IMR-90 (cell line): ENCODE measurements around the gene AMPD2. TPM values are rescaled to one million over a fixed set of nuclear protein-coding genes. Genes with fewer than 3 reads are reported as not detected.

Source experiments
- ATAC-seq: fragments of 200-7000 bp; cut with Tn5 transposase; 2 replicates; pipeline ENCODE4 v1.9.1; 2020; ENCODE audit warnings: low read depth, mild to moderate bottlenecking, moderate library complexity
- BruUV-seq: library from RNA; stranded (reverse); fragments of 400-500 nt; replicated peaks from 2 replicates; lab custom pipeline; 2021; lab: Mats Ljungman, UMichigan
- CTCF ChIA-PET: fragments of 300-600 bp; formaldehyde crosslinking; extraction: SDS; loops from one replicate; lab custom pipeline; 2021; ENCODE audit warnings: antibody characterized with exemption; lab: Yijun Ruan, JAX
- POLR2A ChIA-PET: fragments of 300-600 bp; sonication (Branson Sonifier 250); formaldehyde crosslinking; loops from one replicate; lab custom pipeline; 2022; ENCODE audit warnings: antibody characterized with exemption; ENCODE audit not compliant: unreplicated experiment; lab: Charles Lee
- DNase-seq: peaks from one replicate; pipeline ENCODE4 v3.0.0; 2013
- H2AFZ ChIP-seq: replicated peaks from 2 replicates; pipeline ENCODE3; 2013; ENCODE audit warnings: low read length, mild to moderate bottlenecking; ENCODE audit not compliant: poor library complexity
- H2AK5ac ChIP-seq: 2 replicates; pipeline ENCODE4 v1.6.1; 2013; ENCODE audit warnings: low read depth, low read length, inconsistent platforms
- H2AK9ac ChIP-seq: replicated peaks from 2 replicates; pipeline ENCODE3; 2013; ENCODE audit warnings: mild to moderate bottlenecking, low read depth, low read length, moderate library complexity; ENCODE audit not compliant: poor library complexity
- H2BK120ac ChIP-seq: 2 replicates; pipeline ENCODE4 v1.6.1; 2013; ENCODE audit warnings: low read depth, low read length, inconsistent platforms
- H2BK15ac ChIP-seq: 3 replicates; pipeline ENCODE4 v1.6.1; 2013; ENCODE audit warnings: low read depth, low read length, inconsistent platforms
- H2BK20ac ChIP-seq: 2 replicates; pipeline ENCODE4 v1.6.1; 2013; ENCODE audit warnings: low read depth, mild to moderate bottlenecking, inconsistent platforms, low read length, moderate library complexity
- H2BK5ac ChIP-seq: 2 replicates; pipeline ENCODE4 v1.6.1; 2013; ENCODE audit warnings: mild to moderate bottlenecking, low read depth, low read length, inconsistent platforms; ENCODE audit not compliant: poor library complexity, severe bottlenecking
- H3K14ac ChIP-seq: replicated peaks from 2 replicates; pipeline ENCODE4 v1.6.1; 2013; ENCODE audit warnings: low read depth, low read length, inconsistent platforms
- H3K18ac ChIP-seq: 2 replicates; pipeline ENCODE4 v1.6.1; 2013; ENCODE audit warnings: low read depth, low read length, control low read depth
- H3K23ac ChIP-seq: 2 replicates; pipeline ENCODE4 v1.6.1; 2013; ENCODE audit warnings: low read depth, low read length, inconsistent platforms
- H3K27ac ChIP-seq: 2 replicates; pipeline ENCODE4 v1.5.1; 2013; ENCODE audit warnings: mild to moderate bottlenecking, control low read depth, low read length; ENCODE audit not compliant: insufficient read depth
- H3K27me3 ChIP-seq: 2 replicates; pipeline ENCODE4 v1.6.1; 2013; ENCODE audit warnings: low read length; ENCODE audit not compliant: control insufficient read depth, insufficient read depth
- H3K36me3 ChIP-seq: 2 replicates; pipeline ENCODE4 v1.6.1; 2013; ENCODE audit warnings: low read length, mixed read lengths; ENCODE audit not compliant: control insufficient read depth, insufficient read depth
- H3K4ac ChIP-seq: 2 replicates; pipeline ENCODE4 v1.6.1; 2013; ENCODE audit warnings: low read depth, low read length, inconsistent platforms
- H3K4me1 ChIP-seq: 2 replicates; pipeline ENCODE4 v1.6.1; 2013; ENCODE audit warnings: low read length, mixed read lengths; ENCODE audit not compliant: control insufficient read depth, insufficient read depth
- H3K4me2 ChIP-seq: 2 replicates; pipeline ENCODE4 v1.6.1; 2013; ENCODE audit warnings: low read depth, mild to moderate bottlenecking, control low read depth, low read length, moderate library complexity
- H3K4me3 ChIP-seq: 2 replicates; pipeline ENCODE4 v1.5.1; 2013; ENCODE audit warnings: low read depth, mild to moderate bottlenecking, control low read depth, low read length, moderate library complexity; ENCODE audit not compliant: insufficient read depth
- H3K56ac ChIP-seq: 2 replicates; pipeline ENCODE4 v1.6.1; 2013; ENCODE audit warnings: low read length, inconsistent platforms; ENCODE audit not compliant: insufficient read depth; ENCODE audit errors: extremely low read depth
- H3K79me1 ChIP-seq, 2 experiments: 2 replicates each; pipeline ENCODE4 v1.6.1; 2013; ENCODE audit warnings: low read length in 2 of 2, inconsistent platforms in 1 of 2, low read depth in 1 of 2
- H3K9ac ChIP-seq: 2 replicates; pipeline ENCODE4 v1.6.1; 2013; ENCODE audit warnings: low read depth, low read length, control low read depth
- H3K9me1 ChIP-seq: 2 replicates; pipeline ENCODE4 v1.6.1; 2013; ENCODE audit warnings: low read length, inconsistent platforms; ENCODE audit not compliant: insufficient read depth
- H3K9me3 ChIP-seq: 2 replicates; pipeline ENCODE4 v1.6.1; 2013; ENCODE audit warnings: low read length; ENCODE audit not compliant: control insufficient read depth, insufficient read depth
- H4K20me1 ChIP-seq: 2 replicates; pipeline ENCODE4 v1.6.1; 2013; ENCODE audit warnings: low read length, inconsistent platforms; ENCODE audit not compliant: insufficient read depth
- H4K5ac ChIP-seq: 2 replicates; pipeline ENCODE4 v1.6.1; 2013; ENCODE audit warnings: mild to moderate bottlenecking, low read depth, low read length, control low read depth
- H4K8ac ChIP-seq, 2 experiments: 2 replicates each; pipeline ENCODE4 v1.6.1; 2013; ENCODE audit warnings: low read depth in 2 of 2, low read length in 2 of 2, control low read depth in 1 of 2, inconsistent platforms in 1 of 2
- H4K91ac ChIP-seq: 2 replicates; pipeline ENCODE4 v1.6.1; 2013; ENCODE audit warnings: low read depth, low read length, inconsistent platforms; ENCODE audit not compliant: insufficient read depth
- BHLHE40 ChIP-seq: fragments of 150-350 bp; IDR thresholded peaks from 2 replicates; pipeline ENCODE4 v1.6.1; 2016; ENCODE audit warnings: mild to moderate bottlenecking, low read depth, low read length
- CEBPB ChIP-seq: IDR thresholded peaks from 2 replicates; pipeline ENCODE4 v1.6.1; 2012; ENCODE audit warnings: low read depth, low read length, improper control_type of control experiment
- CHD1 ChIP-seq: IDR thresholded peaks from 2 replicates; pipeline ENCODE4 v1.6.1; 2012; ENCODE audit warnings: low read depth, low read length, improper control_type of control experiment
- MAFK ChIP-seq: IDR thresholded peaks from 2 replicates; pipeline ENCODE4 v1.6.1; 2012; ENCODE audit warnings: low read depth, low read length, improper control_type of control experiment
- MXI1 ChIP-seq: IDR thresholded peaks from 2 replicates; pipeline ENCODE4 v1.6.1; 2012; ENCODE audit warnings: low read depth, mild to moderate bottlenecking, low read length, moderate library complexity, borderline replicate concordance
- RCOR1 ChIP-seq: IDR thresholded peaks from 2 replicates; pipeline ENCODE4 v1.6.1; 2012; ENCODE audit warnings: mild to moderate bottlenecking, low read length, improper control_type of control experiment; ENCODE audit not compliant: insufficient replicate concordance
- SMC3 ChIP-seq: fragments of 150-350 bp; IDR thresholded peaks from 2 replicates; pipeline ENCODE4 v1.6.1; 2016; ENCODE audit warnings: low read depth, mild to moderate bottlenecking, antibody characterized with exemption, low read length, moderate library complexity
- WGBS, 2 experiments: methylation state at CpG; one replicate each; pipeline versions ENCODE4 v1.1.5 to v1.1.7; 2013; ENCODE audit warnings: missing lambda C conversion rate in 2 of 2; ENCODE audit not compliant: insufficient read length in 1 of 2; ENCODE audit errors: extremely low coverage in 2 of 2; 5-methylcytosine and 5-hydroxymethylcytosine counted together
- dilution Hi-C: fragments of 300-500 bp; cut with HindIII; formaldehyde crosslinking; loops from one replicate; pipeline ENCODE4 v1.14.3; 2018; ENCODE audit warnings: low sequenced_read_pairs; ENCODE audit not compliant: unreplicated experiment
- in situ Hi-C: fragments of 300-500 bp; cut with MboI; formaldehyde crosslinking; loops from 3 replicates; pipeline ENCODE4 v1.14.3; 2019; ENCODE audit warnings: low sequenced_read_pairs, inconsistent platforms, mixed read lengths
- intact Hi-C: fragments of 100-400 bp; cut with micrococcal nuclease; formaldehyde crosslinking; loops from 2 replicates; pipeline ENCODE4 v1.10.0; 2022
- polyA plus RNA-seq, 3 experiments: library from polyadenylated mRNA; depleted of rRNA; stranded (reverse); fragments of >200 nt; gene quantifications; 2 replicates each; pipeline ENCODE4 v1.2.3, GENCODE V29; 2012; ENCODE audit warnings: low replicate concordance in 1 of 3
- total RNA-seq: library from RNA; depleted of rRNA; stranded (reverse); fragments of >200 nt; gene quantifications from 2 replicates; pipeline ENCODE4 v1.2.3, GENCODE V29; 2012
- TF ChIP-seq, protein P1 (sequence below): fragments of 150-350 bp; IDR thresholded peaks from 2 replicates; pipeline ENCODE4 v1.6.1; 2016; ENCODE audit warnings: low read depth, mild to moderate bottlenecking, low read length, moderate library complexity, borderline replicate concordance
- TF ChIP-seq, protein P2 (sequence below): conservative IDR thresholded peaks from 2 replicates; pipeline ENCODE4 v1.5.1; 2012; ENCODE audit warnings: mild to moderate bottlenecking, low read depth, low read length, improper control_type of control experiment

AMPD2 gene
- total and polyA plus RNA-seq, 2 of the 4 experiments (the other 2 are of a cell fraction) = 61.5 to 103 TPM

DNA sequence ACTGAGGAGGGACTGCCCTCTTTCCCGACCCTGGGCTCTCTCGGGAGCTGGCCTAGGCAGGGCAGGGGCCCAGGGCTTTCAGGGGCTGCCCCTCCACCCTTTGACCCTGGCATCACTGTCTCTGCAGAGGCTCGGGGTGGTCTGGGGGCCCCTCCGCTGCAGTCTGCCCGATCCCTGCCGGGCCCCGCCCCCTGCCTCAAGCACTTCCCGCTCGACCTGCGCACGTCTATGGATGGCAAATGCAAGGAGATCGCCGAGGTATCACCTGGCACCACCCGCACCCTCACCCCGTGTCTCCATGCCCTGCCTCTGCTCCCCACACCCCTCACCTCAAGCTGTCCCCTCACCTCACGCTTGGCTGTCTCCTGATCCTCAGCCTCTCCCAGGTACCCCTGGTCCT is 5.5 kb downstream of the AMPD2 start (continued):
- no peak for TF ChIP-seq MXI1

DNA sequence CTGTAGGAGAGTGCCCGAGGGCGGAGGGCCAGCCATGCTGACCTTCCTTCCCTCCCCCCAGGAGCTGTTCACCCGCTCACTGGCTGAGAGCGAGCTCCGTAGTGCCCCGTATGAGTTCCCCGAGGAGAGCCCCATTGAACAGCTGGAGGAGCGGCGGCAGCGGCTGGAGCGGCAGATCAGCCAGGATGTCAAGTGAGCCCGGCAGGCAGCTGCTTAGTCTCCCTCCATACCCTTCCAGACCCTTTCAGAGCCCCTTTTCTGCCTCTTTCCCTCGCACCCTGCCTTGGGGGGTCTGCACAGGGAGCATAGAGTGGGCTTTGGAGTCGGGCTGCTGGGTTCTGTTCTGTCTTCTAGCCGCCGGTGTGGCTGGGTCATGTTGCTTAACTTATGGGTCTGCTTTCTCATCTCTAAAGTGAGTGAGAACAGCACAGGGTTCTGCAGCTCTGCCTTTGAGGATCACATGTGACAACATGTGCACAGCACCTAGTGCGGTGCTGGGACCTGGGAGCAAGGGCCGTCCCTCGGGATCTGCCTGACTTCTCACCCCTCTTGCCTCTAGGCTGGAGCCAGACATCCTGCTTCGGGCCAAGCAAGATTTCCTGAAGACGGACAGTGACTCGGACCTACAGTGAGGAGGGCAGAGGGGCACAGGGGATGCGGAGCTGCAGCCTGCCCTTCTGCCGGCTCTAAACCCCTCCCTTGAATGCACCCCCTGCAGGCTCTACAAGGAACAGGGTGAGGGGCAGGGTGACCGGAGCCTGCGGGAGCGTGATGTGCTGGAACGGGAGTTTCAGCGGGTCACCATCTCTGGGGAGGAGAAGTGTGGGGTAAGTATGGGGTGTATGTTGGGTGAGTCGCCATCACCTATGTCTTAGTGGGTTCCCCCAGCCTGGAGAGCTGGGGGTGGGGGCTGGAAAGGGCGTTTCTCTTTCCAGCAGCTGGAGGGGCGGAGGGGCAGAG is 6.2 kb downstream of the AMPD2 start:
- Histone ChIP-seq H2BK120ac (no peak overlapping the region), H3K9ac (no peak overlapping the region), H2BK15ac (no peak overlapping the region), H2BK5ac (no peak overlapping the region), H3K56ac (no peak overlapping the region), H3K9me3 (no peaks in the 10 kb centered on the region), H3K36me3 (peaks cover 49% of the 10 kb centered on the region), H3K4ac (no peak overlapping the region), H4K91ac (no peak overlapping the region), H3K27ac (no peak overlapping the region), H3K18ac (no peak overlapping the region), H4K5ac (no peak overlapping the region), H3K23ac (no peak overlapping the region), H2AFZ (peak overlapping the region; percentile 58), H3K4me3 (no peak overlapping the region), H2AK5ac (no peak overlapping the region; the same call in 1 of the 2 replicates), H3K27me3 (no peaks in the 10 kb centered on the region), H2BK20ac (no peak overlapping the region), H3K79me1 (peaks cover 16 to 78% of the 10 kb centered on the region in 2 experiments), H3K4me2 (no peak overlapping the region), H3K4me1 (peaks cover 31% of the 10 kb centered on the region), H4K20me1 (peaks cover 66% of the 10 kb centered on the region), H3K9me1 (peaks cover 14% of the 10 kb centered on the region; the same call in 1 of the 2 replicates), H3K14ac (no peak overlapping the region), H4K8ac (no peak overlapping the region), H2AK9ac (no peak overlapping the region)
- ATAC-seq (no peak), DNase-seq (no peak)
- dilution Hi-C loops = no loop called here
- intact Hi-C loops = loop anchor here (10.0 kb wide), 1 partner anchor 341 kb away; the partner anchor contains the start of gene PSRC1
- BruUV-seq = no TSS peak
- in situ Hi-C loops = no loop called here
- CTCF ChIA-PET = interaction anchor here (0.5 kb wide), 2 partner anchors 15 to 1923 kb away, joined by 5 to 6 read pairs; no protein-coding TSS in a partner anchor
- POLR2A ChIA-PET = no interaction called here
- 68% methylated on average over 19 of the region's 32 CpGs; no CpG with 5 or more reads in 1 of the 2 experiments for WGBS, 2 experiments
- TF ChIP-seq RCOR1 (no peak), BHLHE40 (no peak), SMC3 (no peak), CEBPB (no peak), CHD1 (no peak), MAFK (no peak)
- TF ChIP-seq, protein P1, sequence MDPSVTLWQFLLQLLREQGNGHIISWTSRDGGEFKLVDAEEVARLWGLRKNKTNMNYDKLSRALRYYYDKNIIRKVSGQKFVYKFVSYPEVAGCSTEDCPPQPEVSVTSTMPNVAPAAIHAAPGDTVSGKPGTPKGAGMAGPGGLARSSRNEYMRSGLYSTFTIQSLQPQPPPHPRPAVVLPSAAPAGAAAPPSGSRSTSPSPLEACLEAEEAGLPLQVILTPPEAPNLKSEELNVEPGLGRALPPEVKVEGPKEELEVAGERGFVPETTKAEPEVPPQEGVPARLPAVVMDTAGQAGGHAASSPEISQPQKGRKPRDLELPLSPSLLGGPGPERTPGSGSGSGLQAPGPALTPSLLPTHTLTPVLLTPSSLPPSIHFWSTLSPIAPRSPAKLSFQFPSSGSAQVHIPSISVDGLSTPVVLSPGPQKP = no peak
- TF ChIP-seq, protein P2, sequence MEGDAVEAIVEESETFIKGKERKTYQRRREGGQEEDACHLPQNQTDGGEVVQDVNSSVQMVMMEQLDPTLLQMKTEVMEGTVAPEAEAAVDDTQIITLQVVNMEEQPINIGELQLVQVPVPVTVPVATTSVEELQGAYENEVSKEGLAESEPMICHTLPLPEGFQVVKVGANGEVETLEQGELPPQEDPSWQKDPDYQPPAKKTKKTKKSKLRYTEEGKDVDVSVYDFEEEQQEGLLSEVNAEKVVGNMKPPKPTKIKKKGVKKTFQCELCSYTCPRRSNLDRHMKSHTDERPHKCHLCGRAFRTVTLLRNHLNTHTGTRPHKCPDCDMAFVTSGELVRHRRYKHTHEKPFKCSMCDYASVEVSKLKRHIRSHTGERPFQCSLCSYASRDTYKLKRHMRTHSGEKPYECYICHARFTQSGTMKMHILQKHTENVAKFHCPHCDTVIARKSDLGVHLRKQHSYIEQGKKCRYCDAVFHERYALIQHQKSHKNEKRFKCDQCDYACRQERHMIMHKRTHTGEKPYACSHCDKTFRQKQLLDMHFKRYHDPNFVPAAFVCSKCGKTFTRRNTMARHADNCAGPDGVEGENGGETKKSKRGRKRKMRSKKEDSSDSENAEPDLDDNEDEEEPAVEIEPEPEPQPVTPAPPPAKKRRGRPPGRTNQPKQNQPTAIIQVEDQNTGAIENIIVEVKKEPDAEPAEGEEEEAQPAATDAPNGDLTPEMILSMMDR = no peak
